HepG2 (cell line): ENCODE data around the gene C21orf58. TPM values are rescaled to one million over a fixed set of nuclear protein-coding genes. Genes with fewer than 3 reads are reported as not detected.

Experiments
- ARHGAP35 ChIP-seq: sonication (generic); formaldehyde crosslinking; IDR thresholded peaks from 2 replicates; pipeline ENCODE4 v1.9.0; 2022; ENCODE audit warnings: mild to moderate bottlenecking, inconsistent platforms, moderate library complexity, missing genetic modification reagents, borderline replicate concordance
- ERF ChIP-seq: IDR thresholded peaks from 2 replicates; pipeline ENCODE4 v1.6.1; 2018; ENCODE audit warnings: missing biosample characterization, missing genetic modification reagents
- ESRRA ChIP-seq: sonication (generic); formaldehyde crosslinking; IDR thresholded peaks from 2 replicates; pipeline ENCODE4 v1.5.1; 2020; ENCODE audit warnings: mild to moderate bottlenecking, low read depth, missing genetic modification reagents
- HDAC1 ChIP-seq: sonication (generic); formaldehyde crosslinking; IDR thresholded peaks from 2 replicates; pipeline ENCODE4 v1.5.1; 2020; ENCODE audit warnings: mild to moderate bottlenecking, missing genetic modification reagents
- HINFP ChIP-seq: sonication (generic); formaldehyde crosslinking; IDR thresholded peaks from 2 replicates; pipeline ENCODE4 v1.4.0; 2020; ENCODE audit warnings: low read depth, mild to moderate bottlenecking, missing genetic modification reagents
- HOXA5 ChIP-seq: sonication (generic); formaldehyde crosslinking; IDR thresholded peaks from 2 replicates; pipeline ENCODE4 v1.4.0; 2020; ENCODE audit warnings: missing genetic modification reagents
- KLF12 ChIP-seq: sonication (generic); formaldehyde crosslinking; IDR thresholded peaks from 2 replicates; pipeline ENCODE4 v1.4.0; 2020; ENCODE audit warnings: missing genetic modification reagents, borderline replicate concordance
- MAFG ChIP-seq: sonication (generic); formaldehyde crosslinking; IDR thresholded peaks from 2 replicates; pipeline ENCODE4 v1.5.1; 2020; ENCODE audit warnings: mild to moderate bottlenecking, missing genetic modification reagents
- PLRG1 ChIP-seq: fragments of 450-650 bp; conservative IDR thresholded peaks from 2 replicates; pipeline ENCODE4 v1.6.1; 2016
- RAD21 ChIP-seq: fragments of 450-650 bp; formaldehyde crosslinking; IDR thresholded peaks from 2 replicates; pipeline ENCODE4 v1.5.0; 2020; ENCODE audit warnings: mild to moderate bottlenecking
- RELA ChIP-seq: sonication (generic); formaldehyde crosslinking; IDR thresholded peaks from 2 replicates; pipeline ENCODE4 v1.4.0; 2020; ENCODE audit warnings: missing genetic modification reagents
- SAP130 ChIP-seq: IDR thresholded peaks from 2 replicates; pipeline ENCODE4 v1.6.1; 2016; ENCODE audit warnings: low read depth
- SNAPC4 ChIP-seq: sonication (generic); formaldehyde crosslinking; IDR thresholded peaks from 2 replicates; pipeline ENCODE4 v1.4.0; 2020; ENCODE audit warnings: mild to moderate bottlenecking, missing genetic modification reagents
- ZBTB37 ChIP-seq: sonication (generic); formaldehyde crosslinking; IDR thresholded peaks from 2 replicates; pipeline ENCODE4 v1.4.0; 2020; ENCODE audit warnings: mild to moderate bottlenecking, missing genetic modification reagents
- ZKSCAN1 ChIP-seq: fragments of 150-350 bp; IDR thresholded peaks from 2 replicates; pipeline ENCODE4 v1.6.1; 2014; ENCODE audit warnings: low read length
- ZNF101 ChIP-seq: sonication (generic); formaldehyde crosslinking; IDR thresholded peaks from 2 replicates; pipeline ENCODE4 v1.4.0; 2020; ENCODE audit warnings: mild to moderate bottlenecking, low read depth, missing genetic modification reagents, borderline replicate concordance
- ZNF431 ChIP-seq: sonication (generic); formaldehyde crosslinking; IDR thresholded peaks from 2 replicates; pipeline ENCODE4 v1.9.0; 2022; ENCODE audit warnings: missing genetic modification reagents, low read depth, mild to moderate bottlenecking, borderline replicate concordance
- ZNF570 ChIP-seq: sonication (generic); formaldehyde crosslinking; IDR thresholded peaks from 2 replicates; pipeline ENCODE4 v1.4.0; 2020; ENCODE audit warnings: mild to moderate bottlenecking, missing genetic modification reagents, borderline replicate concordance
- ZNF737 ChIP-seq: sonication (generic); formaldehyde crosslinking; IDR thresholded peaks from 2 replicates; pipeline ENCODE4 v1.5.0; 2020; ENCODE audit warnings: missing genetic modification reagents, mild to moderate bottlenecking, borderline replicate concordance
- ZNF740 ChIP-seq: sonication (generic); formaldehyde crosslinking; IDR thresholded peaks from 2 replicates; pipeline ENCODE4 v1.4.0; 2020; ENCODE audit warnings: missing genetic modification reagents
- ZNF816 ChIP-seq: sonication (generic); formaldehyde crosslinking; IDR thresholded peaks from 2 replicates; pipeline ENCODE4 v1.8.0; 2022; ENCODE audit warnings: missing genetic modification reagents, mild to moderate bottlenecking, borderline replicate concordance
- polyA plus RNA-seq, 8 experiments: library from polyadenylated mRNA; depleted of rRNA in 3 of 8; stranded (reverse) in 7 of 8; unstranded in 1 of 8; fragments of >200 nt; fragmentation: Illumina TruSeq in 4 of 8; extraction: Trizol in 4 of 8; gene quantifications; 2 replicates each; pipeline versions ENCODE4 v1.2.1 to v1.2.3, GENCODE V29; 2011 to 2016; ENCODE audit warnings: low read depth in 4 of 8, missing spikeins in 1 of 8, mixed read lengths in 1 of 8; ENCODE audit not compliant: insufficient read depth in 1 of 8
- total RNA-seq, 5 experiments: library from RNA; depleted of rRNA; stranded (reverse); fragments of >200 nt; fragmentation: Illumina TruSeq; extraction: Trizol; gene quantifications; 2 replicates each; pipeline ENCODE4 v1.2.3, GENCODE V29; 2016; ENCODE audit warnings: low read depth in 1 of 5

The C21orf58 gene
- total and polyA plus RNA-seq, 2 of the 13 experiments (the other 11 are each of a cell fraction or from before 2014, with no cell fraction given) = 3.5 to 6.8 TPM

- TF ChIP-seq ARHGAP35 (CRISPR knock-in tag) (peak; percentile 1; the same call in 1 of the 2 replicates), RAD21 (CRISPR knock-in tag) (no peak), ZNF740 (no peak), HOXA5 (peak; percentile 68; the same call in 1 of the 2 replicates), SNAPC4 (CRISPR knock-in tag) (no peak), ESRRA (no peak), KLF12 (CRISPR knock-in tag) (0 out of 2 replicates have a peak, but pooled peaks have one; percentile 12), HDAC1 (CRISPR knock-in tag) (peak; percentile 57; the same call in 1 of the 2 replicates), ZBTB37 (no peak), ZNF570 (CRISPR knock-in tag) (no peak), ZNF816 (CRISPR knock-in tag) (0 out of 2 replicates have a peak, but pooled peaks have one; percentile 21), MAFG (CRISPR knock-in tag) (no peak), RELA (no peak), HINFP (CRISPR knock-in tag) (no peak), ERF (CRISPR knock-in tag) (no peak), ZNF101 (CRISPR knock-in tag) (no peak), SAP130 (CRISPR knock-in tag) (no peak; the same call in 1 of the 2 replicates), ZNF431 (CRISPR knock-in tag) (no peak), PLRG1 (no peak), ZKSCAN1 (no peak), ZNF737 (CRISPR knock-in tag) (no peak)
Measured at GRCh38 chr21:46325073-46325912, 1.6 kb upstream of the C21orf58 start (continued).
